Hepatocyte (in vitro differentiated cells): ENCODE data around the gene ZCCHC7. TPM values are rescaled to one million over a fixed set of nuclear protein-coding genes. Genes with fewer than 3 reads are reported as not detected.

Source experiments
- DNase-seq: peaks from one replicate; pipeline ENCODE4 v3.0.0-alpha.2; 2016; ENCODE audit warnings: low spot score
- H2AFZ ChIP-seq: fragments of 200-600 bp; sonication (generic); 2 replicates; pipeline ENCODE4 v1.6.0; 2016; ENCODE audit warnings: antibody characterized with exemption, mild to moderate bottlenecking
- H3K27ac ChIP-seq: fragments of 200-600 bp; sonication (generic); 2 replicates; pipeline ENCODE4 v1.5.1; 2016; ENCODE audit warnings: mild to moderate bottlenecking
- H3K27me3 ChIP-seq: fragments of 200-600 bp; sonication (generic); 2 replicates; pipeline ENCODE4 v1.6.1; 2016
- H3K36me3 ChIP-seq: fragments of 200-600 bp; sonication (generic); replicated peaks from 2 replicates; pipeline ENCODE4 v1.5.1; 2016; ENCODE audit warnings: low read depth; ENCODE audit not compliant: insufficient read depth
- H3K4me1 ChIP-seq: fragments of 200-600 bp; sonication (generic); 2 replicates; pipeline ENCODE4 v1.5.1; 2016; ENCODE audit warnings: mild to moderate bottlenecking, moderate library complexity; ENCODE audit not compliant: insufficient read depth
- H3K4me2 ChIP-seq: fragments of 200-600 bp; sonication (generic); 2 replicates; pipeline ENCODE4 v1.6.0; 2016
- H3K4me3 ChIP-seq: fragments of 200-600 bp; sonication (generic); 2 replicates; pipeline ENCODE4 v1.5.1; 2016; ENCODE audit warnings: mild to moderate bottlenecking
- H3K79me2 ChIP-seq: fragments of 200-600 bp; sonication (generic); 2 replicates; pipeline ENCODE4 v1.6.0; 2017; ENCODE audit warnings: mild to moderate bottlenecking
- H3K9me2 ChIP-seq: fragments of 200-600 bp; sonication (generic); replicated peaks from 2 replicates; pipeline ENCODE4 v1.6.0; 2017; ENCODE audit warnings: mild to moderate bottlenecking; ENCODE audit not compliant: insufficient read depth
- H3K9me3 ChIP-seq: fragments of 200-600 bp; sonication (generic); 2 replicates; pipeline ENCODE4 v1.5.1; 2016; ENCODE audit warnings: low read depth, mild to moderate bottlenecking
- H4K20me1 ChIP-seq: fragments of 200-600 bp; sonication (generic); 2 replicates; pipeline ENCODE4 v1.6.0; 2016; ENCODE audit warnings: mild to moderate bottlenecking; ENCODE audit not compliant: insufficient read depth, poor library complexity, severe bottlenecking
- EZH2 ChIP-seq: fragments of 200-600 bp; sonication (generic); IDR thresholded peaks from 2 replicates; pipeline ENCODE4 v1.6.1; 2016; ENCODE audit warnings: antibody characterized with exemption, mild to moderate bottlenecking, borderline replicate concordance
- EZH2phosphoT487 ChIP-seq: fragments of 200-600 bp; sonication (generic); IDR thresholded peaks from one replicate; pipeline ENCODE4 v1.6.1; 2018; ENCODE audit warnings: antibody characterized with exemption, mild to moderate bottlenecking, low read depth, moderate library complexity; ENCODE audit not compliant: unreplicated experiment, severe bottlenecking
- WGBS: methylation state at CpG from one replicate; pipeline ENCODE4 v1.1.6; 2016; ENCODE audit warnings: low lambda C conversion rate; ENCODE audit errors: missing lambda C conversion rate; 5-methylcytosine and 5-hydroxymethylcytosine counted together
- polyA plus RNA-seq: library from polyadenylated mRNA; unstranded; fragments of >200 nt; fragmentation: Nextera tagmentation; extraction: Ambion mirVana; gene quantifications from 2 replicates; pipeline ENCODE4 v1.2.1, GENCODE V29; 2016
- total RNA-seq: library from RNA; depleted of rRNA; stranded (reverse); fragments of >200 nt; gene quantifications from 2 replicates; pipeline ENCODE4 v1.2.3, GENCODE V29; 2014
- TF ChIP-seq, protein P1 (sequence below): fragments of 200-600 bp; sonication (generic); IDR thresholded peaks from 2 replicates; pipeline ENCODE4 v1.5.1; 2016; ENCODE audit warnings: antibody characterized with exemption, mild to moderate bottlenecking; ENCODE audit not compliant: poor library complexity

The ZCCHC7 gene
- total and polyA plus RNA-seq, 2 experiments from 2014 or later = 12.3 to 14.6 TPM

DNA sequence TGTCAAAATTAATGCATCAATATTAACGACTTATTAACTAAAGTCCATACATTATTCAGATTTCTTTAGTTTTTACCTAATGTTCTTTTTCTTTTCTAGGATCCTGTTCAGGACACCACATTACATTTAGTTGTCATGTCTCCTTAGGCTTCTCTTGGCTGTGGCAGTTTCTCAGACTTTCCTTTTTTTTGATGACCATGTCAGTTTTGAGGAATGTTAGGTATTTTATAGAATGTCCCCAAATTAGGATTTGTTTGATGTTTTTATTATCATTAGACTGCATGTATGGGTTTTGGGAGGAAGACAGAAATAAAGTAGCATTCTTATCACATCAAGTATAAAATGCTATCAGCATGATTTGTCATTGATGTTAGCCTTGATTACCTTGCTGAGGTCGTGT, 32.0 kb downstream of the ZCCHC7 start:
- H3K4me1 ChIP-seq = no peaks in the 10 kb centered on the region
- no peaks in the 10 kb centered on the region for H3K36me3 ChIP-seq
- H3K79me2 ChIP-seq = no peaks in the 10 kb centered on the region
- DNase-seq = no peak
- no peak overlapping the region for H3K4me2 ChIP-seq
- WGBS = 61% methylated on average over 2 of the region's 2 CpGs
- H3K27ac ChIP-seq = no peak overlapping the region
- H3K9me2 ChIP-seq = no peaks in the 10 kb centered on the region
- H3K9me3 ChIP-seq = no peaks in the 10 kb centered on the region
- no peaks in the 10 kb centered on the region for H3K27me3 ChIP-seq
- peaks cover 3% of the 10 kb centered on the region for H4K20me1 ChIP-seq
- no peak overlapping the region for H3K4me3 ChIP-seq
- no peak overlapping the region for H2AFZ ChIP-seq
- no peak for TF ChIP-seq EZH2
- TF ChIP-seq, protein P1, sequence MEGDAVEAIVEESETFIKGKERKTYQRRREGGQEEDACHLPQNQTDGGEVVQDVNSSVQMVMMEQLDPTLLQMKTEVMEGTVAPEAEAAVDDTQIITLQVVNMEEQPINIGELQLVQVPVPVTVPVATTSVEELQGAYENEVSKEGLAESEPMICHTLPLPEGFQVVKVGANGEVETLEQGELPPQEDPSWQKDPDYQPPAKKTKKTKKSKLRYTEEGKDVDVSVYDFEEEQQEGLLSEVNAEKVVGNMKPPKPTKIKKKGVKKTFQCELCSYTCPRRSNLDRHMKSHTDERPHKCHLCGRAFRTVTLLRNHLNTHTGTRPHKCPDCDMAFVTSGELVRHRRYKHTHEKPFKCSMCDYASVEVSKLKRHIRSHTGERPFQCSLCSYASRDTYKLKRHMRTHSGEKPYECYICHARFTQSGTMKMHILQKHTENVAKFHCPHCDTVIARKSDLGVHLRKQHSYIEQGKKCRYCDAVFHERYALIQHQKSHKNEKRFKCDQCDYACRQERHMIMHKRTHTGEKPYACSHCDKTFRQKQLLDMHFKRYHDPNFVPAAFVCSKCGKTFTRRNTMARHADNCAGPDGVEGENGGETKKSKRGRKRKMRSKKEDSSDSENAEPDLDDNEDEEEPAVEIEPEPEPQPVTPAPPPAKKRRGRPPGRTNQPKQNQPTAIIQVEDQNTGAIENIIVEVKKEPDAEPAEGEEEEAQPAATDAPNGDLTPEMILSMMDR = no peak
- no peak for TF ChIP-seq EZH2phosphoT487

- no peaks in the 10 kb centered on the region for H3K4me1 ChIP-seq
- H3K4me3 ChIP-seq = no peak overlapping the region
- no peaks in the 10 kb centered on the region for H3K79me2 ChIP-seq
- 65% methylated on average over 2 of the region's 2 CpGs for WGBS
- H4K20me1 ChIP-seq = peaks cover 4% of the 10 kb centered on the region
- no peak overlapping the region for H3K4me2 ChIP-seq
- H3K27ac ChIP-seq = no peak overlapping the region
- H3K36me3 ChIP-seq = no peaks in the 10 kb centered on the region
- no peaks in the 10 kb centered on the region for H3K9me3 ChIP-seq
- no peaks in the 10 kb centered on the region for H3K27me3 ChIP-seq
- H2AFZ ChIP-seq = no peak overlapping the region
- H3K9me2 ChIP-seq = no peaks in the 10 kb centered on the region
- no peak for DNase-seq
- TF ChIP-seq EZH2phosphoT487 (no peak), EZH2 (no peak)
- TF ChIP-seq, protein P1 = no peak
Measured at GRCh38 chr9:37155601-37156000, 35.2 kb downstream of the ZCCHC7 start.

DNA sequence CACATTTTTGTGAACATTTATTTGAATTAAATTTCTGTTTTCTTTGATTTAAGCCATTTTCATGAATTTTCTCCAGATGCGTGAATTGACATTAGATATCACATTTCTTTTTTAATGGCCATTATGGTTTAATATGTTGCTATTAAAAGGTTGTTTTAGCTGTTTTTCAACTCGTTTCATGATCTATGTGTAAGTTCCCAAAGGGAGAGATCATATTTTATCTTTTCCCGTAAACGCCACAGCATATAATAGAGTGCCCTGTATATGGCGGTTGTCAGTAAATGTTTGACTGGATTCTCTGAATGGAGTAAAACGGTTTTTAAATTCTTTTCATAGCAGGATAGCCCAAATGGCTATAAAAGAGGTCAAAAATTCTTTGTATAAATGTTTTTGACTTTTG, 35.8 kb downstream of the ZCCHC7 start:
- no peak for TF ChIP-seq EZH2phosphoT487
- TF ChIP-seq EZH2 = no peak
- TF ChIP-seq, protein P1 = no peak
- H3K36me3 ChIP-seq = no peaks in the 10 kb centered on the region
- H3K4me3 ChIP-seq = no peak overlapping the region

DNA sequence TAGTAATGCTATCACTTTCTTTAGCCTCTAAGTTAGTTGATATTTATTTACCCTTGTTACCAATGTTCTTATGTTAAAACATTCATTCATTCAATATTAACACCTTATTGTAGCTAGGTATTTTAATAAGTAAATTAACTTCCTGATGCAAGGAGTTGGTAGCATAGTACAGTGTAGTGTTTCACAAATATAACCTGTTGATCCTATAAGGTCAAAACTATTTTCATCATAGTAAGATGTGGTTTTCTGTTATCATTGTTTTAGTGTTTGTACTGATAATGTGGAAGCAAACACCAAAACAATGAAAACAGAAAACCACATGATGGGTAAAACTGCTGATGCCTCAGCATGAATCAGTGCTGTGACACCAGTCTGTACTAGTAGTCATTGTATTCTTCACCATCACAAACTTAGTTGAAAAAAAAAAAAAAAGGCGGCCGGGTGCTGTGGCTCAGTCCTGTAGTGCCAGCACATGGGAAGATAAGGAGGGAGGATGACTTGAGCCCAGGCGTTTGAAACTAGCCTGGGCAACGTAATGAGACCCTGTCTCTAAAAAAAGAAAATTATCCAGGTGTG, 36.5 kb downstream of the ZCCHC7 start:
- Histone ChIP-seq H3K79me2 (no peaks in the 10 kb centered on the region), H3K9me2 (no peaks in the 10 kb centered on the region)

More for the DNA sequence above, 35.8 kb downstream of the ZCCHC7 start:
- H3K4me1 ChIP-seq = no peaks in the 10 kb centered on the region
- no peak for DNase-seq
- no peak overlapping the region for H3K4me2 ChIP-seq
- no peak overlapping the region for H3K27ac ChIP-seq
- no peak overlapping the region for H2AFZ ChIP-seq
- no peaks in the 10 kb centered on the region for H3K9me2 ChIP-seq
- no peaks in the 10 kb centered on the region for H3K9me3 ChIP-seq
- no peaks in the 10 kb centered on the region for H3K27me3 ChIP-seq
- H4K20me1 ChIP-seq = peaks cover 4% of the 10 kb centered on the region
- H3K79me2 ChIP-seq = no peaks in the 10 kb centered on the region
- 55% methylated on average over 6 of the region's 6 CpGs for WGBS

More for the DNA sequence above, 36.5 kb downstream of the ZCCHC7 start:
- TF ChIP-seq EZH2phosphoT487 = no peak
- TF ChIP-seq, protein P1 = no peak
- no peak for TF ChIP-seq EZH2
- no peak overlapping the region for H3K4me3 ChIP-seq
- H3K27me3 ChIP-seq = no peaks in the 10 kb centered on the region
- no peaks in the 10 kb centered on the region for H3K4me1 ChIP-seq
- no peaks in the 10 kb centered on the region for H3K9me3 ChIP-seq
- H4K20me1 ChIP-seq = peaks cover 4% of the 10 kb centered on the region
- 83% methylated on average over 4 of the region's 4 CpGs for WGBS
- H3K36me3 ChIP-seq = no peaks in the 10 kb centered on the region
- no peak overlapping the region for H2AFZ ChIP-seq
- H3K4me2 ChIP-seq = no peak overlapping the region
- no peak for DNase-seq
- no peak overlapping the region for H3K27ac ChIP-seq
